Kidney (tissue), 14 donors: ENCODE results near the gene RREB1. TPM values are rescaled to one million over a fixed set of nuclear protein-coding genes. Genes with fewer than 3 reads are reported as not detected.

Experiments
- DNase-seq, 5 donors: peaks; one replicate each; pipeline ENCODE4 v3.0.0-alpha.2; 2013 to 2020
- FAIRE-seq: peaks from 2 replicates; lab custom pipeline; 2012; peaks lifted over from hg19 to GRCh38; lab: Jason Lieb, UNC
- H3K27ac ChIP-seq, 2 donors: one replicate each; pipeline ENCODE4 v1.7.0; 2013; ENCODE audit warnings: low read depth in 2 of 2, low read length in 2 of 2, inconsistent platforms in 1 of 2
- H3K27me3 ChIP-seq: one replicate; pipeline ENCODE4 v1.7.1; 2013; ENCODE audit warnings: low read length, inconsistent platforms; ENCODE audit not compliant: control insufficient read depth, insufficient read depth
- H3K36me3 ChIP-seq, 3 donors: one replicate each; pipeline versions ENCODE4 v1.7.0 to v1.7.1; 2013; ENCODE audit warnings: low read length in 3 of 3, control low read depth in 1 of 3, inconsistent platforms in 1 of 3; ENCODE audit not compliant: insufficient read depth in 3 of 3, control insufficient read depth in 2 of 3
- H3K4me1 ChIP-seq, 3 donors: one replicate each; pipeline versions ENCODE4 v1.7.0 to v1.7.1; 2013; ENCODE audit warnings: low read length in 3 of 3, inconsistent platforms in 1 of 3, low read depth in 1 of 3; ENCODE audit not compliant: control insufficient read depth in 2 of 3, insufficient read depth in 2 of 3
- H3K4me3 ChIP-seq, 3 donors: one replicate each; pipeline versions ENCODE4 v1.7.0 to v1.8.1; 2013; ENCODE audit warnings: low read length in 3 of 3, control low read depth in 1 of 3, inconsistent platforms in 1 of 3
- H3K9ac ChIP-seq, 3 donors: one replicate each; pipeline versions ENCODE4 v1.7.0 to v1.7.1; 2013; ENCODE audit warnings: low read length in 3 of 3, control low read depth in 1 of 3, inconsistent platforms in 1 of 3
- H3K9me3 ChIP-seq, 3 donors: one replicate each; pipeline versions ENCODE4 v1.7.0 to v1.7.1; 2013; ENCODE audit warnings: low read length in 3 of 3, control low read depth in 1 of 3, inconsistent platforms in 1 of 3; ENCODE audit not compliant: control insufficient read depth in 2 of 3, insufficient read depth in 1 of 3
- CTCF ChIP-seq: IDR thresholded peaks from 3 replicates; pipeline ENCODE4 v1.5.1; 2012; ENCODE audit warnings: mild to moderate bottlenecking, moderate library complexity, borderline replicate concordance; ENCODE audit not compliant: insufficient read depth; ENCODE audit errors: extremely low read depth
- intact Hi-C: fragments of 100-400 bp; cut with DNase I; formaldehyde crosslinking; loops from one replicate; pipeline ENCODE4 v1.11.1; 2022
- polyA plus RNA-seq: library from polyadenylated mRNA; stranded (reverse); fragments of 350-450 nt; fragmentation: Illumina TruSeq; extraction: RNeasy Lipid Tissue Mini Kit (QIAGEN cat#74804); gene quantifications from one replicate; pipeline ENCODE4 v1.2.3, GENCODE V29; 2014; ENCODE audit warnings: low read depth, low replicate concordance; ENCODE audit not compliant: insufficient read depth
- total RNA-seq: library from RNA; stranded (reverse); fragmentation: NEBNext Ultra II Directional; extraction: Animal tissue kit (Norgen Biotek cat#: 25700); gene quantifications from one replicate; pipeline ENCODE4 v1.2.1, GENCODE V29; 2021
- donor health status: control.
- donor health status: control.
- donor health status: control.
- donor health status: control.
- donor health status: control.
- donor health status: DM: yes; HTN: yes; CAD: no.
- donor health status: Normal renal cell carcinoma (clear cell type).

The RREB1 gene
- total and polyA plus RNA-seq, 2 donors from 2014 or later, result 5.9 to 56.5 TPM

GRCh38 chr6:7236306-7237209, 128.8 kb downstream of the RREB1 start:
- FAIRE-seq, result no peak
- intact Hi-C loops, result no loop called here
- no peak for TF ChIP-seq CTCF
- Histone ChIP-seq H3K36me3 (peaks cover 0 to 14% (median 0%) of the 10 kb centered on the region in 3 donors), H3K27me3 (no peaks in the 10 kb centered on the region), H3K9me3 (no peaks in the 10 kb centered on the region), H3K4me3 (no peak overlapping the region), H3K4me1 (peaks cover 2 to 30% (median 18%) of the 10 kb centered on the region in 3 donors), H3K9ac (no peak overlapping the region), H3K27ac (peak overlapping the region; percentile 11 to 70)
- DNase-seq, result no peak

GRCh38 chr6:7237653-7238188, 130.0 kb downstream of the RREB1 start:
- Histone ChIP-seq H3K9ac (no peak overlapping the region), H3K36me3 (peaks cover 0 to 5% (median 0%) of the 10 kb centered on the region in 3 donors), H3K27me3 (no peaks in the 10 kb centered on the region), H3K4me1 (peaks cover 5 to 34% (median 23%) of the 10 kb centered on the region in 3 donors), H3K9me3 (no peaks in the 10 kb centered on the region), H3K4me3 (no peak overlapping the region), H3K27ac (no peak overlapping the region)
- FAIRE-seq (no peak), DNase-seq (peak in 3 of 5 donors; percentile 32 to 56 (median 53))
- intact Hi-C loops, result no loop called here
- no peak for TF ChIP-seq CTCF

- Histone ChIP-seq H3K9ac (no peak overlapping the region), H3K4me1 (peaks cover 9 to 42% (median 30%) of the 10 kb centered on the region in 3 donors), H3K36me3 (peaks cover 0 to 5% (median 0%) of the 10 kb centered on the region in 3 donors), H3K27me3 (no peaks in the 10 kb centered on the region), H3K27ac (peak overlapping the region in 1 of 2 donors; percentile 72), H3K9me3 (no peaks in the 10 kb centered on the region), H3K4me3 (no peak overlapping the region)
- no peak for TF ChIP-seq CTCF
- intact Hi-C loops, result no loop called here
- FAIRE-seq (no peak), DNase-seq (no peak)
Measured at GRCh38 chr6:7238526-7238899, 130.8 kb downstream of the RREB1 start.
